Endothelial cell of umbilical vein (primary cell): ENCODE data around the gene OR6B3.

Source experiments
- EZH2 ChIP-seq: IDR thresholded peaks from 2 replicates; pipeline ENCODE4 v1.6.1; 2012; ENCODE audit warnings: borderline replicate concordance, low read depth, mild to moderate bottlenecking, moderate library complexity, low read length, inconsistent platforms; ENCODE audit not compliant: severe bottlenecking
- FOS ChIP-seq: IDR thresholded peaks from 2 replicates; pipeline ENCODE4 v1.6.1; 2011; ENCODE audit warnings: mild to moderate bottlenecking, low read length, moderate library complexity, borderline replicate concordance; ENCODE audit not compliant: insufficient read depth
- GATA2 ChIP-seq: IDR thresholded peaks from 2 replicates; pipeline ENCODE4 v1.7.0; 2011; ENCODE audit warnings: low read depth, mild to moderate bottlenecking, moderate library complexity, mixed read lengths, low read length; ENCODE audit not compliant: insufficient read length, insufficient read depth
- JUN ChIP-seq: IDR thresholded peaks from 2 replicates; pipeline ENCODE4 v1.6.1; 2011; ENCODE audit warnings: borderline replicate concordance, low read depth; ENCODE audit not compliant: insufficient read length, insufficient read depth
- MYC ChIP-seq: IDR thresholded peaks from one replicate; pipeline ENCODE4 v1.6.1; 2011; ENCODE audit warnings: mild to moderate bottlenecking, low read depth, low read length
- POLR2A ChIP-seq: IDR thresholded peaks from 2 replicates; pipeline ENCODE4 v1.6.1; 2012; ENCODE audit warnings: low read depth, mild to moderate bottlenecking, control low read depth, low read length
- POLR2AphosphoS5 ChIP-seq: IDR thresholded peaks from 2 replicates; pipeline ENCODE4 v1.6.1; 2012; ENCODE audit warnings: low read depth, mild to moderate bottlenecking, control low read depth, low read length, moderate library complexity; ENCODE audit not compliant: insufficient read depth
- TF ChIP-seq, protein P1 (sequence below): IDR thresholded peaks from 2 replicates; pipeline ENCODE4 v1.6.1; 2011; ENCODE audit not compliant: insufficient read depth, insufficient read length
- TF ChIP-seq, protein P2 (sequence below), 2 donors: IDR thresholded peaks; 1 replicate in 1 of 2; 2 replicates in 1 of 2; pipeline ENCODE4 v1.5.1; 2011; ENCODE audit warnings: low read length in 2 of 2, mild to moderate bottlenecking in 2 of 2, moderate library complexity in 2 of 2, control low read depth in 1 of 2, inconsistent platforms in 1 of 2, low read depth in 1 of 2; ENCODE audit not compliant: insufficient read depth in 1 of 2; ENCODE audit errors: extremely low read depth in 1 of 2

- TF ChIP-seq, protein P1, sequence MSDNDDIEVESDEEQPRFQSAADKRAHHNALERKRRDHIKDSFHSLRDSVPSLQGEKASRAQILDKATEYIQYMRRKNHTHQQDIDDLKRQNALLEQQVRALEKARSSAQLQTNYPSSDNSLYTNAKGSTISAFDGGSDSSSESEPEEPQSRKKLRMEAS: no peak
- TF ChIP-seq, protein P2, sequence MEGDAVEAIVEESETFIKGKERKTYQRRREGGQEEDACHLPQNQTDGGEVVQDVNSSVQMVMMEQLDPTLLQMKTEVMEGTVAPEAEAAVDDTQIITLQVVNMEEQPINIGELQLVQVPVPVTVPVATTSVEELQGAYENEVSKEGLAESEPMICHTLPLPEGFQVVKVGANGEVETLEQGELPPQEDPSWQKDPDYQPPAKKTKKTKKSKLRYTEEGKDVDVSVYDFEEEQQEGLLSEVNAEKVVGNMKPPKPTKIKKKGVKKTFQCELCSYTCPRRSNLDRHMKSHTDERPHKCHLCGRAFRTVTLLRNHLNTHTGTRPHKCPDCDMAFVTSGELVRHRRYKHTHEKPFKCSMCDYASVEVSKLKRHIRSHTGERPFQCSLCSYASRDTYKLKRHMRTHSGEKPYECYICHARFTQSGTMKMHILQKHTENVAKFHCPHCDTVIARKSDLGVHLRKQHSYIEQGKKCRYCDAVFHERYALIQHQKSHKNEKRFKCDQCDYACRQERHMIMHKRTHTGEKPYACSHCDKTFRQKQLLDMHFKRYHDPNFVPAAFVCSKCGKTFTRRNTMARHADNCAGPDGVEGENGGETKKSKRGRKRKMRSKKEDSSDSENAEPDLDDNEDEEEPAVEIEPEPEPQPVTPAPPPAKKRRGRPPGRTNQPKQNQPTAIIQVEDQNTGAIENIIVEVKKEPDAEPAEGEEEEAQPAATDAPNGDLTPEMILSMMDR (IDR thresholded peaks at IDR 0.05; ENCODE audit: extremely low read depth in 1 of 2, insufficient read depth in 1 of 2, low read depth in 1 of 2, low read length in 2 of 2): no peak
- TF ChIP-seq POLR2AphosphoS5 (no peak), GATA2 (no peak), EZH2 (no peak), MYC (no peak), JUN (no peak), POLR2A (no peak), FOS (no peak)
Measured at GRCh38 chr2:240052524-240052923, 797 bp downstream of the OR6B3 start.
